Kasumi-1 (cell line): ENCODE results near the gene ARHGAP26.

Source experiments
- DNase-seq, 2 experiments: peaks; one replicate each; lab custom pipeline; 2025; lab: John Stamatoyannopoulos, UW

Gene ARHGAP26, protein sequence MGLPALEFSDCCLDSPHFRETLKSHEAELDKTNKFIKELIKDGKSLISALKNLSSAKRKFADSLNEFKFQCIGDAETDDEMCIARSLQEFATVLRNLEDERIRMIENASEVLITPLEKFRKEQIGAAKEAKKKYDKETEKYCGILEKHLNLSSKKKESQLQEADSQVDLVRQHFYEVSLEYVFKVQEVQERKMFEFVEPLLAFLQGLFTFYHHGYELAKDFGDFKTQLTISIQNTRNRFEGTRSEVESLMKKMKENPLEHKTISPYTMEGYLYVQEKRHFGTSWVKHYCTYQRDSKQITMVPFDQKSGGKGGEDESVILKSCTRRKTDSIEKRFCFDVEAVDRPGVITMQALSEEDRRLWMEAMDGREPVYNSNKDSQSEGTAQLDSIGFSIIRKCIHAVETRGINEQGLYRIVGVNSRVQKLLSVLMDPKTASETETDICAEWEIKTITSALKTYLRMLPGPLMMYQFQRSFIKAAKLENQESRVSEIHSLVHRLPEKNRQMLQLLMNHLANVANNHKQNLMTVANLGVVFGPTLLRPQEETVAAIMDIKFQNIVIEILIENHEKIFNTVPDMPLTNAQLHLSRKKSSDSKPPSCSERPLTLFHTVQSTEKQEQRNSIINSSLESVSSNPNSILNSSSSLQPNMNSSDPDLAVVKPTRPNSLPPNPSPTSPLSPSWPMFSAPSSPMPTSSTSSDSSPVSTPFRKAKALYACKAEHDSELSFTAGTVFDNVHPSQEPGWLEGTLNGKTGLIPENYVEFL

DNA sequence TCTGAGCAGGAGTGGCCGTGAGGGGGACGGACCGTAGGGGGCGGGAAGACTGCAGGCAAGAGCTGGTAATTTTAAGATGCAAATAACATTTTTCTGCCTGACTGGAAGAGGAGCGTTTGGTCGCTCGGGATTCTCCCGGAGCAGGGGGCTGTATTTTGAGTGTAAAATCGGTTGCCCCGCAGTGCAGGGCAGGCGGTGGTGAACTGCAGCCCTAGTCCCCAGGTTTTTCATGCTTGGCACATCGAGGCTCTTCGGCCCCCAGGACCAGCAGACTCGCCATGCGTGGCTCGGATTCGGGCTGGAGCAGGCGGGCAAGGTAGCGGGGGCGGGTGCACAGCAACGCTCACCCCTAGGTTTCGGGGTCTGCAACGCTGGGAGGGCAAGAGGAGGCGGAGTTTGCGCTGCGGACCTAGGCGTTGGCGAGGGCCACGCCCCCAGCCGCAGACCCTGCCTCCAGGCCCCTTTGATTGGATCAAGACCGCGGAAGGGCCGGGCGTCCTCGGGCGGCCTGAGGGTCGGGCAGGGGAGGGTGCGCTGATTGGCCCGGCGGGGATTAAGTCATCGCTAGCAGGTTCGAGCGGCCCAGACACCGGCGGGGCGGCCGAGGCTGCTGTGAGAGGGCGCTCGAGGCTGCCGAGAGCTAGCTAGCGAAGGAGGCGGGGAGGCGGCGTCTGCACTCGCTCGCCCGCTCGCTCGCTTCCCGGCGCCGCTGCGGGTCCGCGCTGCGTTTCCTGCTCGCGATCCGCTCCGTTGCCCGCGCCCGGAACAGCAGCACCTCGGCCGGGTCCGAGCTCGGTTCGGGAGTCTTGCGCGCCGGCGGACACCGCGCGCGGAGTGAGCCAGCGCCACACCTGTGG, at the start of gene ARHGAP26:
Gene ARHGAP26, plus strand, starts transcription at position 585 of the 857 bp plus-strand sequence. CDS start 385 bp downstream, outside the sequence.
- peak; percentile 94 to 96 for DNase-seq

DNA sequence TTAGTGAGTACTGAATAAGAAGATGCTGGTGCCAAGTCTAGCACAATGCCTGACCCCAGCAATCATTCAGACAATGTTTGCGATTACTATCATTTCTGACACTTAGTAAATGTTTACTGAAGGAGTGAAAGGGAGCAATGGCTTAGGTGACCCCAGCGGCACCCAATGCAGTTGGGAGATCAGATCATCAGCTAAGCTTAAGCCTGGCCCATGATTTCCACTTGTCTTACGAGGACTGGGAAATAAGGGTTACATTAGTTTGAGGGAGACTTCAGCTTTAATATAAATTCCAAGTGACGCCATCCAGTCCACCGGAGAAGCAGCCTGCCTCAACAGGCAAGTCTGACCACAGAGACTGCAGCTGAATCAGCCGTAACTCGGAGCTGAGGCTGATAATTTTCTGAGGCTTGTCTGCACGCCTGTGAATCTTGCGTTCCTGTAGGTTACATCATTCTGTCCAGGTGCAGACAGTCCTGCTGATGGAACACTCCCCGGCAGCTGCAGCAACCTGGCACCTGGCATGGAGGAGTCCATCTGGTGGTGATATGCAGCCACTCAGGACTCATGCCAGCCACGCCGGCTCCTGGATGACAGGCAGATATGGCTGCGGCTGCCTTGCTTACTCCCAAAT, 49.4 kb upstream of the ARHGAP26 start:
- no peak for DNase-seq

DNA sequence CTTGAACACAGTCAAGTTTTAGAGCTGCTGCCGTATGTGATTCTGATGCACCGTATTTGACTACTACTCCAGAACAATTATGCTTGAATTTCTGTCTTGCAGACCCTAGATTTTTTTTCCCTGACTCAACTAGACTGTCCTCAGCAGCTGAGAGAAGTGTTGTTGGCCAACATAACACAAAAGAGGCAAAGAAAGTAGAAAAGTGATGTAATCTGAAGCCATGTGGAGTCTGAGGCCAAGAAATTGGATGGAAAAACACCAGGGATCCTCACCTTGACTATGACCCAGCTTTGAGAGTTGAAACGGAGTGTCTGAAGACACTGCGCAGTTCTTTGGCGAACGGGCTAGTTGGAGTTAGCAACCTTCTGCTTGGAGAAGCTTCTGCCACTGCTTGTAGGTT, 48.0 kb upstream of the ARHGAP26 start:
- no peak for DNase-seq

DNA sequence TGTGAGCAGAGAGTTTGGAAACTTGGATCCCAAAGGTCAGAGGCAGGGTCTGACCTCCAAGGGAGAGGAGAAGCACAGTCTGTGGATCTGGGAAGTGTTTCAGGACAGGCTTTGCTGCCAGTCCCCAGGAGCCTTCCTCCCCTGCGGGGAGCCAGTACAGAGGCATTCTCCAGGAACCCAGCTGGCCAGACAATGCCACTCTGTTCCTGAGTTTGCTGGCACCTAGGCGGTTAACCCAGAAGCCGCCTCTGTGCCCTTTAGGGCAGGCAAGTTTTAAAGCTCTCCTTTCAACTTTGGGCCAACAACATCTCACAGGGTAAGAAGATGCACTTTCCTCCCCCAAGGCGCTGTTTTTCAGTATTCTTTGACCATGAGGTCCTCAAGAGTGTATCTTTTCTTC, 47.3 kb upstream of the ARHGAP26 start:
- DNase-seq, result no peak

DNA sequence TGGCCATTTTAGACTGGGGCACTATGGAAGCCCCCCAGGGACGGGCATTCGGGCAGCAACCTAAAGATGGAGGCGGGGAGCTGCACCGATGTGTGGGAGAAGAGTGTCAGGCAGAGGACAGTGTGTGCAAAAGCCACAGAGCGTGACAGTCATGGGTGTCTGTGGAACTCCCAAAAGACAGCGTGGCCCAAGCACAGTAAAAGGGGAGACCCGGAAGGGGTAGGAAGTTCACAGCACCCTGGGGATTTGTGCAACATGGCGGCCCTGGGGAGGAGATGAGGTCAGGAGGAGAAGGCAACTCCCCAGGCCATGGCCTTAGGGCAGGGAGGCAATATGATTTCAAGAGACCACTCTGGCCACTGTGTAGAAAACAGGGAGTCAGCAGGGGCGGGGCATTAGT, 45.4 kb upstream of the ARHGAP26 start:
- no peak for DNase-seq

DNA sequence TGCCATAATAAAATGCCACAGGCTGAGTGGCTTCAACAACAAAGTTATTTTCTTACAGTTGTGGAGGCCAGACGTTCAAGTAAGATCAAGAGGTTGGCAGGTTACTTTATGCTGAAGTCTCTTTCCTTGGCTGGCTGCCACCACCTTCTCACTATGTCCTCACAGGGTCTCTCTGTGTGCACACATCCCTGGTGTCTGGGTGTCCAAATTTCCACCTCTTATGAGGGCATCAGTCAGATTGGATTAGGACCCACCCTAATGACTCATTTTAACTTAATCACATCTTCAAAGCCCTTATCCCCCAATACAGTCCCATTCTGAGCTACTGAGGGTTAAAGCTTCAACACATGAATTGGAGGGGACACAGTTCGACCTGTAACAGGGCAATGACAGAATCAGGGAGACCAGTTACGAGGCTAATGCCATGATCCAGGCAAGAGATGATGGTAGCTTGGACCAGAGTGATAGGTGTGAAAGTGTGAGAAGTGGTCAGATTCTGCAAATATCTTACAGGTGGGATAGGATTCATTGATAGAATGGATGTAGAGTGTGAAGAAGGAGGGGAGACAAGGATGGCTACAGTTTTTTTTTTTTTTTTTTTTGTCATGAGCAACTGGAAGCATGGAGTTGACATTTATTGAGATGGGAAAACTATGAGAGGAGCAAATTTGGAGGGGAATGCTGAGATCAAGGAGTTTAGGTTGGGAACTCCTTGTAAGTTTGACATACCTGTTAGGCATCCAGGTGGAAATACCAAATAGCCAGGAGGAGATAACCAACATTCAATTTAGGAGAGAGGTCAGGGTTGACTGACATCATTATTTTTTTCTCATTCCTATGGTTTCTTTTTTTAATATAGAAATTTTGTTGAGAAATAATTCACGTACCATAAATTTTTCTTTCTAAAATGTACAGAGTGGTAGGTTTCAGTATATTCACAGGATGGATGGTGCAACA, 44.7 kb upstream of the ARHGAP26 start:
- no peak for DNase-seq

DNA sequence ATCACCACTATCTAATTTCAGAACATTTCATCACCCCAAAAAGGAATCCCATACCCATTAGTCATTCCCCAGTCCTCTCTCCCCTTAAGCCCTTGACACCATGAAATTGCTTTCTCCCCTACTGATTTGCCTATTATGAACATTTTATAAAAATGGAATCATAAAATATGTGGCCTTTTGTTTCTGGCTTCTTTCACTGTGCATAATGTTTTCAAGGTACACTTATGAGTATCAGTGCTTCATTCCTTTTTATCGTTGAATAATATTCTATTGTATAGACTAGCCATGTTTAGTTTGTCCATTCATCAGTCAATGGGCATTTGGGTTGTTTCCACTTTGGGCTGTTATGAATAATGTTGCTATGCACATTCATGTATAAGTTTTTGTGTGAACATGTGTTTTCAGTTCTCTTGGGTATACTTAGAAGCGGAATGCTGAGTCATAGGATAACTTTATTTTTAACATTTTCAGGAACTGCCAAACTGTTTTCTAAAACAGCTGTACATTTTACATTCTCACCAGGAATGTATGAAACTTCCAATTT, 43.9 kb upstream of the ARHGAP26 start:
- peak; percentile 31 to 37 for DNase-seq

DNA sequence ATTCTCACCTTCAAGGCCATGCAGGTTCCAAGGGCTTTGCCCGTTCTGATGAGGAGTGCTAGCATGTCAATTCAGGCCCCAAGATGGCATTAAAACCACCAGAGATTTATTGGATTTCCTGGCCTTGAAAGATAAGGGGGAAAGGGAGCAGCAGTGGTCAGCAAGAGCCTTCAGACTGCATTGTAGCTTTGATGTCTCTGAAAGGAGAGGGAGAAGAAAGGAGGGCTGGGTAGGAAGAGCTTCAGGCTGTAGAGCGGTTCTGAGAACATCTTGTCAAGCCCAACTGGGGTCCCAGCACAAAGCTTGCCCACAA, 42.5 kb upstream of the ARHGAP26 start:
- no peak for DNase-seq

DNA sequence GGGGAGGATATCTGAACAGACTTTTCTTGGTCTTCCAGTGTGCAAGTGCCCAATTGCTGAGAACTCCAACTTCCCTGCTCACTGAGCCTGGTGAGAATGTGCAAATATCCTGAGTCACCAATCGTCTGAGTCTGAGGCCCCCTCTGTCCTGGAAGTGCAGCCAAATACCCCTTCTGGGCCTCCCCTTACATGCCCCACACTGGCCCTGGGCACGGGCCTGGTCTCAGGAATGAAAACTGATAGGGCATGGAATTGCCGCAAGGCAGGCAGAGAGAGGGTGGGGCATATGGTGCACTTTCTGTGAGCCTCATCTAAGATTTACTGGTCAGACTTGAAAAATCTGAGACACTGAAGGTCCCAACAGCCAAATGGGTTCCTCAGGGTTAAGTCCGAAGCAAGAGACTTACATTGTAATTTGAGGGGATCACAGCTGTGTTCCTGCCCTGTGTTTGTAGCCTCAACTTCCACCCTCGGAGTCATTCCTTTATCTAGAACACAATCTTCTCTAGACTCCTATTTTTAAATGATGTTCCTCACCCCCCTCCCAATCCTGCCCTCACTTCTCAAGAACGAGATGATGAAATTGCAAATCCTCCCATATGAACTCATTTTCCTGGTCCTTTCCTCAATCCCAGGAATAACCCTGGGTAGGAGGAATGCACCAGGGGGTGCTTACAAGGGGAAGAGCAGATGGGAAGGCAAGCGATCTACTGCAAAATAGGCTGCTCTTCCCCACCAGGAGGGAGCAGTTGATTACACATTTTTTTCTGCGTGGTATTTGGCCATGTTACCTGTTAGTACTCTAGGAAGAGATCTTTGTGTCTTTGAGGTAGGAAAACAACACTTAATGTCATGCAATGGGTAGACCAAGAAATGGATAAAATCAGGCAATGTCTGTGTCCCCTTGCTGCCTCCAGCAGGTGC, 34.6 kb upstream of the ARHGAP26 start:
- DNase-seq, result no peak

DNA sequence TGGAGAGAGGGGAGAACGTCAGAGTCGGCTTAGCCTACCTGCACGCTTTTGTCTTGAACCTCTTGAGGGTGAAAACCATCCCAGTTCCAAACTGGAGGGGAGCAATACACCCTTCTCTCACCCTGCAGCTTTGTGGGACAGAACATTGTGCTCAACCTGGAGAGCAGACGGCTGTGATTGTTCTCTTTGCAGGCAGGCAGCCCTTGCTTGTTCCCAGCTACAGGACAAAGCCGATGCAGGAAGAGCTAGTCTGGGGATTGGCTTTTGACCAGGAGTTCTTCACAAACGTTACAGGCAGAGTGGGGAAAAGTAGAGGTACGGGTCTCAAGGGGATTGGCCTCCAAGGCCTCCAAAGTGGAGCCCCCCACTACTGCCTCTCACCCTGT, 33.9 kb upstream of the ARHGAP26 start:
- no peak for DNase-seq

DNA sequence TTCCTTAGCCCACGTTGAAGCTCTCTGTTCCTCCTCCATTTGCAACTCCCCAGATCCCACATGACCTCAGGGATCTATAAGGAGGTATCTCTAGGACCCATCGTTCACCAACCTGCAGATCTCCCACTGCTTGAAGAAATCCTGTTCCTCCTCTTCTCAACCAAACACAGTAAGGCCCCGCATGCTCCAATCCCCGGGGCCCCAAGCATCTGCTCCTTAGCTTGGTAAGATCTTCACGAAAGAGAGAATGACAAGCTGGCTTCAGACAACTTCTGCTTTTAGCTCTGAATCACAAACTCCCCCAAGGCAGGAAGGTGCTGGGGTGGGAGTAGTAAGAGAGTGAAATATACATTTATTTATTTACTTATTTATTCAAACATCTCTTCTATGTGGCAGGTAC, 33.0 kb upstream of the ARHGAP26 start:
- DNase-seq, result peak; percentile 95 to 96

DNA sequence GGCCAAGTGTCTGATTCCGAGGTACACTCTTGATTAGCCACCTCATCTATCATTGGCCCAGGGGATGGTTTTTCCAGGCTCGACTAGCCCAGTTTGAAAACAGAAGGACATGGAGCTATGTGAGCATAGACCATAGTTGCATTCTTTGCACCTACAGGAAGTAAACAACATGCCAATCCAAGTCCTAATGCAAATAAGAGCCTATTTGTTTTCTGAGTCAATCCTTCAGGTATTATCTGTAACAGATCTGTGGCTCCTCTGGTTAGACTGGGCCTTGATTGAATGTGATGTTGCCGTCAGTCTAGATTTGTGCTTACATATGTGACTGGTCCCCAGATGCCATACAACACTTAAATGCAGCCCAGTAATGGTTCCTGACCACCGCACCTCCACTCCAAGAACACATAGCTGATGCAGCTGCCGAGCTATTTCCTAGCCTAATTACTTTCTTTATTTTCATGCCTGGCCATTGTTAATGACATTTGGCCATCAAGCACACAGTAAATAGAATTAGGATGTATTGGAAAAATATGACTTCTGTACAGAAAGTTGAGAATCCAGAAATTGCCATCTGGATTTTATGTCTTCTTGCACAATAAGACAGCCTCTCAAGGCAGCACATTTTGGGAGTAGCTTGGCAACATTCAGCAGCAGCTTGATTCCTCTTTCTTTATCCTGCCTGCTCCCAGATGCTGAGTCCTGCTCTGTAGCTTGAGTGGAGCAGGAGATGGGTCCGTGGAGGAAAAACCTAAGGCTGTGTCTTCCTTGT, 29.5 kb upstream of the ARHGAP26 start:
- DNase-seq, result no peak

DNA sequence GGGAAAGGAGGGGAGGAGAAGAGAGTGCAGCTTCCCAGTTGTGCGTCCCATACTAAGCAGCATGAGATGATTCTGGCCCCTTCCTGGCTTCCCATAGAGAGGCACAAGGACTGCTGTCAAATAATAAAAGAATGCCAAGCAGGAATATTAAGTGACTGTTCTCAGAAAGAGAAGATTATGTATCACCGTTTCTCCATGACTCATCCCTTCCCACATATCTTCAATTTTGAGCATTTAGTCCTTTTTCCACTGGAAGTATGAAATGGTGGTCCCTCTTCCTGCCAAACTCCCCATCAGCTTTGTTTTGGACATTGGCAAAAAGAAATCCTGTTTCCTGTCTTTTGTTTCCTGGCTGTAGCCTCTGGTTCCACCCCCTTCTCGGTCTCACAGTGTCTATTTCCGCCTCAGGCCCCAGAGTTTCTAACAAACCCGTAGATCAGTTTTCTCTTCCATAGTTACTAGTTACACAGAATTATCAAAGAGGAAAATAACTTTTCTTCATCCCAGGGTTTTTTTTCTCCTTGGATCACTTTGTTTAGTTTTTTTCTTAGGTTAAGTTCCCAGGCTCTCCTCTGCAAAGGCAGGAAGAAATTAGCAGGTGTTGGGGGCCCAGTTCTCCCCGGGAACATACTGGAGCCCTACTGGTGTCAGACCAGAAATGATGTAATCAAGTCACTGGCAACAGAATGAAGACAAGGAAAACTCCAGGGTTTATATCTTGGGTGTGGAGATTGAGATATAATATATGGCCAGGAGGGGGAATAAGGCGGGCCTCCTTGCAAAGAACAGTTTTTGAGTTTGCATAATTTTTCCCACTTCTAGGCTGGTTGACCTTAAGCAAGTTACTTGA, 26.4 kb upstream of the ARHGAP26 start:
- DNase-seq, result peak; percentile 37 to 51

DNA sequence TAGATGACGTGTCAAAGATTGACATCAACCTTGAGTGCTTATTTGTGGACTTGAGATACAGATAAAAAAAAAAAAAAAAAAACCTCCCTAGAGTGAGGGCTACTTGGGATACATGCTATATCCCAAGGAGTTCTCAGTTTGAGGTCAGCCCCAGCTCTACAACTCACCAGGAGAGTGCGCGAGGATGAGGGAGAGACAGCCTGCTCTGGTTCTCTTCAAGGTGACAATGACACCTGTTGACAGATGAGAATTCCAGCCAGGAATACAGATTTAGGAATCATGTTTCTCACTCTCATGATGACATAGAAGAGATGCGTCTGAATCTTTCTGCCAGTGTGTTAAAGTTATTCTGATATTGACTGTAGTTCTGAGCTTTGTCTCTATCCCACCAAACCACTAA, 24.9 kb upstream of the ARHGAP26 start:
- no peak for DNase-seq

DNA sequence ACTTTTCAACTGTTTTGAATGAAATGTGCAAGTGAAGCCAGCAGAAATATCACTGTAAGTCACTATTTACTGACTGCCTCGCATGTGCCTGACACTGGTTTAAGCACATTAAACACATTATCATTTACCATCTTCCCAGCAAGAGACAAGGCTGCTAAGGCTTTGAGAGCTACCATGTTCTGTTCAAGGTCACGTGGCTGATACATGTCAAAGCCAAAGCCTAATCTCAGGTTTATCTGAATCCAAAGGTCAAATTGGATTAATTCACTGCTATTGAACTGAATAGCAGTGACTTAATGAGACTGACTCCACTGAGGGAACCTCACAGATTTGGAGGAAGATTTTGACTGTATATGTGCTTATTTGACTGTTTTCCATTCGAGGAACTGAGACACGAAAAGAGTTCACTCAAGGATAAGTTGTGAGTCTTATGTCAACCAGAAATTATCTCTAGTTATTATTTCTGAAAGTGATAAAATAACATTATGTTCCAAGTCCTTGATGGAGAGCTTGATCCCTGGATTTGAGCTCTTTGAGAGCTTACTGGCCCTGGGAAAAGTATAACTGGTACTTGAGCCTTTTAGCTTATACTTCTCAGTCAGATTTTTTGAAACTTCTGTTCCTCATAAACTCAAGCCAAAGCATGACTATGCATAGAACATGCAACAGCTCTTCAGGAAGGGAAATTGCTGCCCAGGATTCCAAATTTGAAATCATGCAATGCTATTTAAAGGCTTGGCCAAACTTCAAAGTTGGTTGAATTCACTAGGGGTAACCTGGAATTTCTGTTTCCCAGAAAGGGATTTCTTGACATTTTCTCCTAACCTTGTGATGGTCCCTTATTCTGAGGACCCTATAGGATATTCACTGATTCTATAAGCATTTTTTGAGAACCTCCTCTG, 23.4 kb upstream of the ARHGAP26 start:
- no peak for DNase-seq

DNA sequence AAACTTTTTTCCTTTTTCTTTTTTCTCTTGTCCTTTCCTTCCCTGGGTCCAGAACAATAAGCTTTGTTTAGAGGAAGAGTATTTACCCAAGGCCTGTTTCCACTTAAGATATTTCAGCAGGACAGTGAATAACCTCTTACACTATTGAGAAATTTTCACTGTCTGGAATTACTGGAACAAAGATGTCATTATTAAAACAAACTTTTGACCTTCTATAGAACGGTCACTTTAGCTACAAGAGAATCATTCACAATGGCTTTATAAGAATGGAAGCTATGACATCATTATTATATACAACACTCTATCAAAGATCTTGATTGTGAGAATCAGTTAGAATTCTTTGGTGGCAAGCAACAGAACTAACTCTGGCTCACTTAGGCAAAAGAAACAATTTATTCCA, 22.0 kb upstream of the ARHGAP26 start:
- no peak for DNase-seq
